Measurements from ENCODE around the gene RSU1. TPM values are rescaled to one million over a fixed set of nuclear protein-coding genes. Genes with fewer than 3 reads are reported as not detected.

The RSU1 gene
- total and polyA plus RNA-seq, 7 donors: 46.2 to 94.7 (median 62.4) TPM

GRCh38 chr10:16741540-16741939, 75.7 kb downstream of the RSU1 start:
- no peaks in the 10 kb centered on the region for H3K27me3 ChIP-seq
- no peak for DNase-seq
- H3K36me3 ChIP-seq: peaks cover 0 to 23% (median 5%) of the 10 kb centered on the region in 4 donors
- no peak overlapping the region for H3K27ac ChIP-seq
- no peaks in the 10 kb centered on the region for H3K4me1 ChIP-seq
- intact Hi-C loops (cut with DNase I): no loop called here
- no peaks in the 10 kb centered on the region for H3K9me3 ChIP-seq
- no peak overlapping the region for H3K4me3 ChIP-seq
- WGBS, 2 donors: 90% methylated on average over 2 of the region's 2 CpGs
- no peak for TF ChIP-seq EP300 (IDR thresholded peaks at IDR 0.05)
- TF ChIP-seq POLR2AphosphoS5 (IDR thresholded peaks at IDR 0.05): no peak
- TF ChIP-seq POLR2A (IDR thresholded peaks at IDR 0.05): no peak
- TF ChIP-seq, protein P1, sequence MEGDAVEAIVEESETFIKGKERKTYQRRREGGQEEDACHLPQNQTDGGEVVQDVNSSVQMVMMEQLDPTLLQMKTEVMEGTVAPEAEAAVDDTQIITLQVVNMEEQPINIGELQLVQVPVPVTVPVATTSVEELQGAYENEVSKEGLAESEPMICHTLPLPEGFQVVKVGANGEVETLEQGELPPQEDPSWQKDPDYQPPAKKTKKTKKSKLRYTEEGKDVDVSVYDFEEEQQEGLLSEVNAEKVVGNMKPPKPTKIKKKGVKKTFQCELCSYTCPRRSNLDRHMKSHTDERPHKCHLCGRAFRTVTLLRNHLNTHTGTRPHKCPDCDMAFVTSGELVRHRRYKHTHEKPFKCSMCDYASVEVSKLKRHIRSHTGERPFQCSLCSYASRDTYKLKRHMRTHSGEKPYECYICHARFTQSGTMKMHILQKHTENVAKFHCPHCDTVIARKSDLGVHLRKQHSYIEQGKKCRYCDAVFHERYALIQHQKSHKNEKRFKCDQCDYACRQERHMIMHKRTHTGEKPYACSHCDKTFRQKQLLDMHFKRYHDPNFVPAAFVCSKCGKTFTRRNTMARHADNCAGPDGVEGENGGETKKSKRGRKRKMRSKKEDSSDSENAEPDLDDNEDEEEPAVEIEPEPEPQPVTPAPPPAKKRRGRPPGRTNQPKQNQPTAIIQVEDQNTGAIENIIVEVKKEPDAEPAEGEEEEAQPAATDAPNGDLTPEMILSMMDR (IDR thresholded peaks at IDR 0.05): no peak

DNA sequence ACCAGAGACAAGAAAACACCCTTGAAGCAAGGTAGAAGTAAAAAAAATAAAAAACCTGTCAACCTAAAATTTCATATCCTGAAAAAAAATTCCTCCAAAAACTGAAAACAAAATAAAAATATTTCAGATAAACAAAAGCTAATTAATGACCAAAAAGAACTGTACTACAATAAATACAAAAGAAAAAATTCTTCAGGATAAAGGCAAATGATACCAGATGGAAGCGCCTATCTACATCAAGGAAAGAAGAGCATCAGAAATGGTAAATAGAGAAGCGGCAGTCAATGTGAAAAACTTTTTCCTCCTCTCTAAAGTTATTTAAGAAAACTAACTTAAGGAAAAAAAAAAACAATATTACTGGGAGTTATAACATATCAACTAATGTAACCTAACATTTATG, 79.8 kb downstream of the RSU1 start:
- TF ChIP-seq POLR2AphosphoS5 (IDR thresholded peaks at IDR 0.05): no peak
- no peak for TF ChIP-seq POLR2A (IDR thresholded peaks at IDR 0.05)
- TF ChIP-seq EP300 (IDR thresholded peaks at IDR 0.05): no peak
- TF ChIP-seq, protein P1 (IDR thresholded peaks at IDR 0.05): no peak
- 98% methylated on average over 2 of the region's 2 CpGs for WGBS, 2 donors

DNA sequence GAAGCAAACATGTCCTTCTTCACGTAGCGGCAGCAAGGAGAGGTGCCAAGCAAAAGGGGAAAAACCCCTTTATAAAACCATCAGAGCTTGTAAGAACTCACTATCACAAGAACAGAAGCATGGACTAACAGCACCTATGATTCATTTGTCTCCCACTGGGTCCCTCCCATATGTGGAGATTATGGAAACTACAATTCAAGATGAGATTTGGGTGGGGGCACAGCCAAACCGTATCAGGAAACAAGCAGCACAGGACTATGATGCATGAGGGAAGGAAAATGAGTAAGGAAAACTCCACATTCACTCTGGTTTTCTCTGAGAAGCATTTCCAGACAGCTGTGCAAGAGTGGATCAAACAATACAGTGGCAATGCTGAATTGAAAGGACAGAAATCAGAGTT, 81.6 kb downstream of the RSU1 start:
- no peak for DNase-seq
- no peak overlapping the region for H3K27ac ChIP-seq
- no peak overlapping the region for H3K4me3 ChIP-seq
- 97% methylated on average over 3 of the region's 3 CpGs for WGBS, 2 donors
- no peaks in the 10 kb centered on the region for H3K9me3 ChIP-seq
- H3K27me3 ChIP-seq: no peaks in the 10 kb centered on the region
- intact Hi-C loops (cut with DNase I): no loop called here
- peaks cover 0 to 12% (median 4%) of the 10 kb centered on the region in 4 donors for H3K36me3 ChIP-seq
- H3K4me1 ChIP-seq: no peaks in the 10 kb centered on the region
- no peak for TF ChIP-seq POLR2AphosphoS5 (IDR thresholded peaks at IDR 0.05)
- TF ChIP-seq, protein P1 (IDR thresholded peaks at IDR 0.05): no peak
- no peak for TF ChIP-seq EP300 (IDR thresholded peaks at IDR 0.05)
- TF ChIP-seq POLR2A (IDR thresholded peaks at IDR 0.05): no peak

More for the DNA sequence above, 79.8 kb downstream of the RSU1 start:
- intact Hi-C loops (cut with DNase I): no loop called here
- peaks cover 0 to 23% (median 2%) of the 10 kb centered on the region in 4 donors for H3K36me3 ChIP-seq
- H3K4me1 ChIP-seq: no peaks in the 10 kb centered on the region
- no peak for DNase-seq
- H3K27me3 ChIP-seq: no peaks in the 10 kb centered on the region
- H3K4me3 ChIP-seq: no peak overlapping the region
- no peaks in the 10 kb centered on the region for H3K9me3 ChIP-seq
- no peak overlapping the region for H3K27ac ChIP-seq

- no peak for DNase-seq
- H3K4me1 ChIP-seq: no peaks in the 10 kb centered on the region
- no peaks in the 10 kb centered on the region for H3K27me3 ChIP-seq
- peaks cover 0 to 12% (median 3%) of the 10 kb centered on the region in 4 donors for H3K36me3 ChIP-seq
- H3K27ac ChIP-seq: no peak overlapping the region
- TF ChIP-seq POLR2AphosphoS5 (IDR thresholded peaks at IDR 0.05) (no peak), POLR2A (IDR thresholded peaks at IDR 0.05) (no peak), EP300 (IDR thresholded peaks at IDR 0.05) (no peak)
- TF ChIP-seq, protein P1 (IDR thresholded peaks at IDR 0.05): no peak
- H3K9me3 ChIP-seq: no peaks in the 10 kb centered on the region
- H3K4me3 ChIP-seq: no peak overlapping the region
- intact Hi-C loops (cut with DNase I): no loop called here
Measured at GRCh38 chr10:16732376-16732775, 84.8 kb downstream of the RSU1 start.

DNA sequence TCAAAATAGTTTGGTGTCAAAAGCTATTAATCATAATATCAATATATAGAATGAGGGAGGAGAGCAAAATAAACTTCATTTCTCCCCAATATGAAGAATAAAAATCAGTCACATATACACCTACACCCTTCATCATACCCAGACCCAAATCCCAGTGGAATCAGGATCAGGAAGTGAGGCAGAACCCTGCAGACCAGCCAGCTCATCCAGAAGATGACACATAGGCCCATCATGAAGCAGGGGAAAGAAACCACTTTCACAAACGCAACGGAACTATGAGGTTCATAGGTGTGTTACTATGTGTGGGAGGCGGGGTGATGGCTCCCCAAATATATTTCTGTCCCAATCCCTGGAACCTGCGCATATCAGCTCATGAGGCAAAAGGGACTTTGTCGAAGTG, 89.0 kb downstream of the RSU1 start:
- no peaks in the 10 kb centered on the region for H3K4me1 ChIP-seq
- no peaks in the 10 kb centered on the region for H3K27me3 ChIP-seq
- intact Hi-C loops (cut with DNase I): no loop called here
- no peaks in the 10 kb centered on the region for H3K9me3 ChIP-seq
- H3K27ac ChIP-seq: no peak overlapping the region
- TF ChIP-seq POLR2AphosphoS5 (IDR thresholded peaks at IDR 0.05): no peak
- TF ChIP-seq, protein P1 (IDR thresholded peaks at IDR 0.05): no peak
- no peak for TF ChIP-seq POLR2A (IDR thresholded peaks at IDR 0.05)
- no peak for TF ChIP-seq EP300 (IDR thresholded peaks at IDR 0.05)
- peaks cover 0 to 19% (median 3%) of the 10 kb centered on the region in 4 donors for H3K36me3 ChIP-seq
- 97 to 99% methylated on average over 5 of the region's 5 CpGs for WGBS, 2 donors
- no peak overlapping the region for H3K4me3 ChIP-seq
- no peak for DNase-seq

Data from sigmoid colon (tissue), 7 donors.